ENCODE data around the gene LUC7L. TPM values are rescaled to one million over a fixed set of nuclear protein-coding genes. Genes with fewer than 3 reads are reported as not detected.
"Not testable (repeated sequence)": the region's sequence is repeated elsewhere in the genome, so short reads cannot be mapped to it uniquely, and the experiment has no call there.

LUC7L gene
- total RNA-seq, 2 donors from 2014 or later, result 66.1 to 88.3 TPM

GRCh38 chr16:252366-253337 lies 23.4 kb upstream of the LUC7L start:
- DNase-seq (ENCODE audit: low spot score in 2 of 2), result peak in 1 of 2 donors; percentile 27
- Mint-ChIP-seq H3K36me3 (no peaks in the 10 kb centered on the region), H3K27ac (peak overlapping the region; percentile 41 to 76), H3K9me3 (no peaks in the 10 kb centered on the region)
- peak; percentile 82 to 96 for ATAC-seq

- ATAC-seq, result no peak
- no peaks in the 10 kb centered on the region for H3K36me3 Mint-ChIP-seq
- no peak for DNase-seq (ENCODE audit: low spot score in 2 of 2)
- no peaks in the 10 kb centered on the region for H3K9me3 Mint-ChIP-seq
- no peak overlapping the region for H3K27ac Mint-ChIP-seq
Measured at GRCh38 chr16:249431-249830, 20.2 kb upstream of the LUC7L start.

- ATAC-seq, result no peak
- H3K36me3 Mint-ChIP-seq, result no peaks in the 10 kb centered on the region
- H3K9me3 Mint-ChIP-seq, result no peaks in the 10 kb centered on the region
Measured at GRCh38 chr16:247027-247426, 17.8 kb upstream of the LUC7L start.

GRCh38 chr16:245105-245504 lies 15.9 kb upstream of the LUC7L start:
- Mint-ChIP-seq H3K36me3 (no peaks in the 10 kb centered on the region), H3K27ac (peak overlapping the region in 1 of 2 donors; percentile 60), H3K9me3 (no peaks in the 10 kb centered on the region)
- DNase-seq (ENCODE audit: low spot score in 2 of 2) (no peak), ATAC-seq (no peak)

More at GRCh38 chr16:247027-247426, 17.8 kb upstream of the LUC7L start:
- H3K27ac Mint-ChIP-seq, result no peak overlapping the region
- DNase-seq (ENCODE audit: low spot score in 2 of 2), result no peak

GRCh38 chr16:243348-243747 lies 14.1 kb upstream of the LUC7L start:
- Mint-ChIP-seq H3K36me3 (no peaks in the 10 kb centered on the region), H3K9me3 (no peaks in the 10 kb centered on the region), H3K27ac (no peak overlapping the region)
- no peak for ATAC-seq
- no peak for DNase-seq (ENCODE audit: low spot score in 2 of 2)

- no peak for DNase-seq (ENCODE audit: low spot score in 2 of 2)
- no peaks in the 10 kb centered on the region for H3K36me3 Mint-ChIP-seq
- H3K27ac Mint-ChIP-seq, result no peak overlapping the region
Measured at GRCh38 chr16:242281-242680, 13.0 kb upstream of the LUC7L start.

GRCh38 chr16:240559-240958 lies 11.3 kb upstream of the LUC7L start:
- Mint-ChIP-seq H3K9me3 (no peaks in the 10 kb centered on the region), H3K36me3 (peaks cover 0 to under 1% of the 10 kb centered on the region in 2 donors), H3K27ac (no peak overlapping the region)
- DNase-seq (ENCODE audit: low spot score in 2 of 2) (no peak), ATAC-seq (no peak)

More at GRCh38 chr16:242281-242680, 13.0 kb upstream of the LUC7L start:
- ATAC-seq, result no peak
- H3K9me3 Mint-ChIP-seq, result no peaks in the 10 kb centered on the region

GRCh38 chr16:239948-240277 lies 10.7 kb upstream of the LUC7L start:
- peaks cover 0 to 7% of the 10 kb centered on the region in 2 donors for H3K36me3 Mint-ChIP-seq
- no peak overlapping the region for H3K27ac Mint-ChIP-seq
- DNase-seq (ENCODE audit: low spot score in 2 of 2) (no peak), ATAC-seq (no peak)
- H3K9me3 Mint-ChIP-seq, result no peaks in the 10 kb centered on the region

- ATAC-seq (peak; percentile 90 to 94), DNase-seq (ENCODE audit: low spot score in 2 of 2) (peak; percentile 97)
- Mint-ChIP-seq H3K27ac (peak within 1 kb of the TSS; percentile 93 to 99), H3K36me3 (peaks cover 0 to 8% of the 10 kb centered on the region in 2 donors), H3K9me3 (no peaks in the 10 kb centered on the region)
Measured at GRCh38 chr16:234468-235305, 5.4 kb upstream of the LUC7L start, which contains the start of gene FAM234A. FAM234A (plus strand) TSS chr16:234821; CDS start chr16:254414, 19,593 bp downstream.

- Mint-ChIP-seq H3K27ac (no peak overlapping the region), H3K36me3 (peaks cover 12% of the 10 kb centered on the region in 2 donors), H3K9me3 (no peaks in the 10 kb centered on the region)
- ATAC-seq (no peak), DNase-seq (ENCODE audit: low spot score in 2 of 2) (no peak)
Measured at GRCh38 chr16:230949-231348, 1.7 kb upstream of the LUC7L start.

- ATAC-seq, result not testable (repeated sequence)
Measured at GRCh38 chr16:230351-230750, 1.1 kb upstream of the LUC7L start.

GRCh38 chr16:229731-230281 lies 557 bp upstream of the LUC7L start:
- Mint-ChIP-seq H3K9me3 (no peaks in the 10 kb centered on the region), H3K36me3 (peaks cover 8 to 12% of the 10 kb centered on the region in 2 donors), H3K27ac (peak overlapping the region in 1 of 2 donors; percentile 93)
- ATAC-seq (no peak), DNase-seq (ENCODE audit: low spot score in 2 of 2) (no peak)

More at GRCh38 chr16:230351-230750, 1.1 kb upstream of the LUC7L start:
- DNase-seq (ENCODE audit: low spot score in 2 of 2); H3K27ac Mint-ChIP-seq; H3K9me3 Mint-ChIP-seq: not testable (repeated sequence)
- H3K36me3 Mint-ChIP-seq, result peaks cover 12 to 13% of the 10 kb centered on the region in 2 donors

- DNase-seq (ENCODE audit: low spot score in 2 of 2) (no peak), ATAC-seq (peak; percentile 21 to 31)
- H3K27ac Mint-ChIP-seq, result peak overlapping the region; percentile 93 to 94
- H3K9me3 Mint-ChIP-seq, result no peaks in the 10 kb centered on the region
- H3K36me3 Mint-ChIP-seq, result peaks cover 8 to 12% of the 10 kb centered on the region in 2 donors
Measured at GRCh38 chr16:228151-228851, 948 bp downstream of the LUC7L start.

GRCh38 chr16:220021-220420 lies 9.2 kb downstream of the LUC7L start:
- Mint-ChIP-seq H3K27ac (peak overlapping the region in 1 of 2 donors; percentile 47), H3K36me3 (no peaks in the 10 kb centered on the region), H3K9me3 (no peaks in the 10 kb centered on the region)
- ATAC-seq (no peak), DNase-seq (ENCODE audit: low spot score in 2 of 2) (no peak)

GRCh38 chr16:212999-213398 lies 16.2 kb downstream of the LUC7L start:
- no peak for ATAC-seq
- Mint-ChIP-seq H3K9me3 (no peaks in the 10 kb centered on the region), H3K36me3 (peaks cover 3 to 6% of the 10 kb centered on the region in 2 donors), H3K27ac (peak overlapping the region in 1 of 2 donors; percentile 68)
- no peak for DNase-seq (ENCODE audit: low spot score in 2 of 2)

- not testable (repeated sequence) for DNase-seq (ENCODE audit: low spot score in 2 of 2); H3K36me3 Mint-ChIP-seq; H3K9me3 Mint-ChIP-seq; ATAC-seq
- H3K27ac Mint-ChIP-seq, result peak overlapping the region in 1 of 2 donors; percentile 52
Measured at GRCh38 chr16:211631-212180, 17.5 kb downstream of the LUC7L start.

All from activated naive CD4-positive, alpha-beta T cell treated with anti-CD3 and anti-CD28 coated beads, Interleukin-2, amount 50 U/mL, for 72 hours (primary cell).